Fibroblast of lung (primary cell): Measurements from ENCODE around the gene TSEN2.
A peak's percentile ranks its signal among the peaks of the same experiment; 100 is the strongest.

Experiments
- EZH2 ChIP-seq: IDR thresholded peaks from 2 replicates; pipeline ENCODE4 v1.5.1; 2012; ENCODE audit warnings: low read length, control low read depth, mild to moderate bottlenecking; ENCODE audit errors: missing control alignments
- TF ChIP-seq, protein P1 (sequence below), 2 donors: IDR thresholded peaks in 1 of 2; conservative IDR thresholded peaks in 1 of 2; 1 replicate in 1 of 2; 2 replicates in 1 of 2; pipeline ENCODE4 v1.5.1; 2011 to 2012; ENCODE audit warnings: low read length in 2 of 2, control low read depth in 1 of 2, inconsistent platforms in 1 of 2, low read depth in 1 of 2, mild to moderate bottlenecking in 1 of 2

DNA sequence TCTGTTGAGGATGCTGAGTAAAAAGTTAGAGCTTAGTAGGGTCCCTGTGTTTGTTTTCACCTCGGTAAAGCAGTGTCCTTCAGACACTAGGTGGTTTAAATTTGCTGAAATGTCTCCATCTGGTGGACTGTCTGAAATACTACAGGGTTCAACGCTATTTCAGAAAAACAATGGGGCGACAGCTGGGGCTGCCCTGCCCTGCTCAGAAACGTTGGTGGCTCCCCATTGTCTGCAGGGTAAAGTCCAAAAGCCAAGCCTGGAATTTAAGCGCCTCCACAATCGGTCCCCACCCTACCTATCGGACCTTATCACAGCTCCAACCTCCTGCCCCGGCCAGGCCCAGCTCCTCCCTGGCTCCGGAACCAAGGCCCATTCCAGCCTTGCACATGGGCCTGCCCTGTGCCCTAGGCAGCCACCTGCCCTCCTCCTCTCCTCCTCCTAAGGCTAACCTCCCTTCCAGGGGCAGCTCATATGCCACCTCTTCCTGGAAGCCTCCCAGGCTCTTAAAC, 4.3 kb upstream of the TSEN2 start:
- TF ChIP-seq, protein P1, sequence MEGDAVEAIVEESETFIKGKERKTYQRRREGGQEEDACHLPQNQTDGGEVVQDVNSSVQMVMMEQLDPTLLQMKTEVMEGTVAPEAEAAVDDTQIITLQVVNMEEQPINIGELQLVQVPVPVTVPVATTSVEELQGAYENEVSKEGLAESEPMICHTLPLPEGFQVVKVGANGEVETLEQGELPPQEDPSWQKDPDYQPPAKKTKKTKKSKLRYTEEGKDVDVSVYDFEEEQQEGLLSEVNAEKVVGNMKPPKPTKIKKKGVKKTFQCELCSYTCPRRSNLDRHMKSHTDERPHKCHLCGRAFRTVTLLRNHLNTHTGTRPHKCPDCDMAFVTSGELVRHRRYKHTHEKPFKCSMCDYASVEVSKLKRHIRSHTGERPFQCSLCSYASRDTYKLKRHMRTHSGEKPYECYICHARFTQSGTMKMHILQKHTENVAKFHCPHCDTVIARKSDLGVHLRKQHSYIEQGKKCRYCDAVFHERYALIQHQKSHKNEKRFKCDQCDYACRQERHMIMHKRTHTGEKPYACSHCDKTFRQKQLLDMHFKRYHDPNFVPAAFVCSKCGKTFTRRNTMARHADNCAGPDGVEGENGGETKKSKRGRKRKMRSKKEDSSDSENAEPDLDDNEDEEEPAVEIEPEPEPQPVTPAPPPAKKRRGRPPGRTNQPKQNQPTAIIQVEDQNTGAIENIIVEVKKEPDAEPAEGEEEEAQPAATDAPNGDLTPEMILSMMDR (conservative IDR thresholded peaks at IDR 0.05 in 1 of 2, IDR thresholded peaks at IDR 0.05 in 1 of 2; ENCODE audit: low read depth in 1 of 2, low read length in 2 of 2): peak; percentile 49 to 60
- TF ChIP-seq EZH2: no peak
